ENCODE data around the gene LIPT2. TPM values are rescaled to one million over a fixed set of nuclear protein-coding genes. Genes with fewer than 3 reads are reported as not detected.

LIPT2 gene
- total and polyA plus RNA-seq, 2 of the 4 experiments (the other 2 are of a cell fraction) = 1.7 to 2.9 TPM

DNA sequence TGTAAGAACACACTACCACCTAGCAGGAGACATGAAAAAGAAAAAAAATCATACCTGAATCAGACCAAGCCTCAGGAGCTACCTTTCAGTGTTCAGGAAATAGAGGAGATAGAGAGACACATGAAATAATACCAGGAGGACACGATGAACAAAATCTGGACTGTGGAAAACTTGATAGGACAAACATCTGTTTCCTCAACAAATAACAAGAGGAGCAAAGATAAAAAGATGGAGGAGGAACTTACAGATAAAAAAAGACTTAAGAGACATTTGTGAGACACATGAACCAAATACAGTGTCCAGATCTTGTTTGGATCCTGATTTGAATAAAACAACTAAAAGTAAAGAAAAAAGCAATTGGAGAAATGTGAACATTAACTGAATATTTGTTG is 13.8 kb downstream of the LIPT2 start:
- Histone ChIP-seq H2AK9ac (replicated peaks; ENCODE audit: low read depth, low read length, poor library complexity) (no peak overlapping the region), H3K27me3 (ENCODE audit: control insufficient read depth, insufficient read depth, low read length) (peaks cover 14% of the 10 kb centered on the region), H2BK20ac (ENCODE audit: low read depth, low read length) (no peak overlapping the region), H2BK120ac (ENCODE audit: low read depth, low read length) (no peak overlapping the region), H4K20me1 (ENCODE audit: insufficient read depth, low read length) (no peaks in the 10 kb centered on the region), H3K27ac (ENCODE audit: insufficient read depth, low read length) (no peak overlapping the region), H3K14ac (replicated peaks; ENCODE audit: low read depth, low read length) (no peak overlapping the region), H3K9me1 (ENCODE audit: insufficient read depth, low read length) (no peaks in the 10 kb centered on the region), H2AFZ (replicated peaks; ENCODE audit: low read length, poor library complexity) (no peak overlapping the region), H3K4me2 (ENCODE audit: low read depth, low read length) (no peak overlapping the region), H4K91ac (ENCODE audit: insufficient read depth, low read depth, low read length) (no peak overlapping the region), H4K8ac (ENCODE audit: low read depth in 2 of 2, low read length in 2 of 2) (no peak overlapping the region), H3K18ac (ENCODE audit: low read depth, low read length) (no peak overlapping the region), H3K9me3 (ENCODE audit: control insufficient read depth, insufficient read depth, low read length) (no peaks in the 10 kb centered on the region; the same call in 1 of the 2 replicates), H3K4me1 (ENCODE audit: control insufficient read depth, insufficient read depth, low read length) (no peaks in the 10 kb centered on the region), H3K79me1 (ENCODE audit: low read depth in 1 of 2, low read length in 2 of 2) (no peaks in the 10 kb centered on the region), H3K56ac (ENCODE audit: extremely low read depth, insufficient read depth, low read length) (no peak overlapping the region), H4K5ac (ENCODE audit: low read depth, low read length) (no peak overlapping the region), H3K4ac (ENCODE audit: low read depth, low read length) (no peak overlapping the region), H3K36me3 (ENCODE audit: control insufficient read depth, insufficient read depth, low read length) (no peaks in the 10 kb centered on the region), H3K23ac (ENCODE audit: low read depth, low read length) (no peak overlapping the region), H2AK5ac (ENCODE audit: low read depth, low read length) (no peak overlapping the region), H2BK5ac (ENCODE audit: low read depth, low read length, poor library complexity, severe bottlenecking) (no peak overlapping the region), H3K9ac (ENCODE audit: low read depth, low read length) (no peak overlapping the region), H2BK15ac (ENCODE audit: low read depth, low read length) (no peak overlapping the region), H3K4me3 (ENCODE audit: insufficient read depth, low read depth, low read length) (no peak overlapping the region)
- dilution Hi-C loops (cut with HindIII; ENCODE audit: low sequenced_read_pairs, unreplicated experiment) (no loop called here), in situ Hi-C loops (cut with MboI; ENCODE audit: low sequenced_read_pairs) (no loop called here), intact Hi-C loops (cut with micrococcal nuclease) (no loop called here)
- BruUV-seq (replicated peaks) = no TSS peak
- POLR2A ChIA-PET (ENCODE audit: unreplicated experiment) = no interaction called here
- ATAC-seq (ENCODE audit: low read depth) (no peak), DNase-seq (no peak)
- no peak for TF ChIP-seq RFX5 (IDR thresholded peaks at IDR 0.05; ENCODE audit: low read depth, low read length)
- TF ChIP-seq, protein P1, sequence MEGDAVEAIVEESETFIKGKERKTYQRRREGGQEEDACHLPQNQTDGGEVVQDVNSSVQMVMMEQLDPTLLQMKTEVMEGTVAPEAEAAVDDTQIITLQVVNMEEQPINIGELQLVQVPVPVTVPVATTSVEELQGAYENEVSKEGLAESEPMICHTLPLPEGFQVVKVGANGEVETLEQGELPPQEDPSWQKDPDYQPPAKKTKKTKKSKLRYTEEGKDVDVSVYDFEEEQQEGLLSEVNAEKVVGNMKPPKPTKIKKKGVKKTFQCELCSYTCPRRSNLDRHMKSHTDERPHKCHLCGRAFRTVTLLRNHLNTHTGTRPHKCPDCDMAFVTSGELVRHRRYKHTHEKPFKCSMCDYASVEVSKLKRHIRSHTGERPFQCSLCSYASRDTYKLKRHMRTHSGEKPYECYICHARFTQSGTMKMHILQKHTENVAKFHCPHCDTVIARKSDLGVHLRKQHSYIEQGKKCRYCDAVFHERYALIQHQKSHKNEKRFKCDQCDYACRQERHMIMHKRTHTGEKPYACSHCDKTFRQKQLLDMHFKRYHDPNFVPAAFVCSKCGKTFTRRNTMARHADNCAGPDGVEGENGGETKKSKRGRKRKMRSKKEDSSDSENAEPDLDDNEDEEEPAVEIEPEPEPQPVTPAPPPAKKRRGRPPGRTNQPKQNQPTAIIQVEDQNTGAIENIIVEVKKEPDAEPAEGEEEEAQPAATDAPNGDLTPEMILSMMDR (conservative IDR thresholded peaks at IDR 0.05; ENCODE audit: low read depth, low read length) = no peak
- TF ChIP-seq MAZ (IDR thresholded peaks at IDR 0.05; ENCODE audit: borderline replicate concordance, low read depth, low read length) = no peak
- no peak for TF ChIP-seq CHD1 (IDR thresholded peaks at IDR 0.05; ENCODE audit: low read depth, low read length)
- no CpG with 5 or more reads among the region's 1 CpG for WGBS, 2 experiments (ENCODE audit: extremely low coverage in 2 of 2, insufficient read length in 1 of 2)
- CTCF ChIA-PET = no interaction called here

Measured in IMR-90 (cell line).